Upper lobe of right lung (tissue), 1 donor: ENCODE measurements around the gene TMA7B. TPM values are rescaled to one million over a fixed set of nuclear protein-coding genes. Genes with fewer than 3 reads are reported as not detected.

ENCODE experiments used
- ATAC-seq: fragments of 200-7000 bp; cut with Tn5 transposase; one replicate; pipeline ENCODE4 v1.9.1; 2020; ENCODE audit warnings: mild to moderate bottlenecking, moderate library complexity
- DNase-seq: peaks from one replicate; pipeline ENCODE4 v3.0.0-alpha.2; 2020
- H3K27ac ChIP-seq: fragments of 200-600 bp; one replicate; pipeline ENCODE4 v1.8.0; 2022
- H3K27me3 ChIP-seq: fragments of 200-600 bp; one replicate; pipeline ENCODE4 v1.8.0; 2022; ENCODE audit warnings: mild to moderate bottlenecking
- H3K36me3 ChIP-seq: fragments of 200-600 bp; one replicate; pipeline ENCODE4 v1.8.0; 2022
- H3K4me1 ChIP-seq: fragments of 200-600 bp; one replicate; pipeline ENCODE4 v1.8.0; 2022
- H3K4me3 ChIP-seq: fragments of 200-600 bp; one replicate; pipeline ENCODE4 v1.8.0; 2022; ENCODE audit warnings: mild to moderate bottlenecking
- H3K9me3 ChIP-seq: fragments of 200-600 bp; one replicate; pipeline ENCODE4 v1.8.0; 2022
- CTCF ChIP-seq: fragments of 200-600 bp; IDR thresholded peaks from one replicate; pipeline ENCODE4 v1.8.0; 2022; ENCODE audit warnings: antibody characterized with exemption
- intact Hi-C: fragments of 100-400 bp; cut with DNase I; formaldehyde crosslinking; loops from one replicate; pipeline ENCODE4 v1.11.0; 2022
- total RNA-seq: library from RNA; stranded (reverse); fragmentation: NEBNext Ultra II Directional; extraction: Animal tissue kit (Norgen Biotek cat#: 25700); gene quantifications from one replicate; pipeline ENCODE4 v1.2.1, GENCODE V29; 2021
- donor health status: DM: no; HTN: yes; CAD: no; lungs with severe emphysema.

The TMA7B gene
- total RNA-seq, 1 donor from 2014 or later, result 0.69 TPM

DNA sequence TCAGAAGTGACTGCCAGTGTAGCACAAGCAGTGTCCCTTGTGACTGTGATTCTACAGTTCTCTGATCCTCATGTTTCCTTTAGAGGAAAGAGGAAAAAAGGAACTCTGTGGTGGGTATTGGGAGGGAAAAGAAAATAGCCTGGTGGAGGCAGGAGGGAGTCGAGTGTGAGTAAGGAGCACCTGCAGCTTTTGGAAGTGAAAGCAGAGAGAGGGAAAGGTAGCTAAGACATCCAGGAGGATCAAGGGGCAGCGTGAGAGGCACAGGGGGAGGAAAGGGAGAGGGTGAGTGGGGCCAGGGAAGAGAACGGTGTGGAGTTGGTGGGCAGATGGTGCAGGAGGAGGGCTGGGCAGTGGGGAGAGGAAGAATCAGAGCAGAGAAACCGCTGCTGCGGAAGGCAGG, 12.4 kb downstream of the TMA7B start:
- DNase-seq, result no peak
- H3K4me1 ChIP-seq, result no peaks in the 10 kb centered on the region
- TF ChIP-seq CTCF, result no peak
- H3K4me3 ChIP-seq, result no peak overlapping the region
- peaks cover 12% of the 10 kb centered on the region for H3K27me3 ChIP-seq
- intact Hi-C loops, result no loop called here
- no peaks in the 10 kb centered on the region for H3K9me3 ChIP-seq
- no peak for ATAC-seq
- H3K36me3 ChIP-seq, result no peaks in the 10 kb centered on the region
- no peak overlapping the region for H3K27ac ChIP-seq

DNA sequence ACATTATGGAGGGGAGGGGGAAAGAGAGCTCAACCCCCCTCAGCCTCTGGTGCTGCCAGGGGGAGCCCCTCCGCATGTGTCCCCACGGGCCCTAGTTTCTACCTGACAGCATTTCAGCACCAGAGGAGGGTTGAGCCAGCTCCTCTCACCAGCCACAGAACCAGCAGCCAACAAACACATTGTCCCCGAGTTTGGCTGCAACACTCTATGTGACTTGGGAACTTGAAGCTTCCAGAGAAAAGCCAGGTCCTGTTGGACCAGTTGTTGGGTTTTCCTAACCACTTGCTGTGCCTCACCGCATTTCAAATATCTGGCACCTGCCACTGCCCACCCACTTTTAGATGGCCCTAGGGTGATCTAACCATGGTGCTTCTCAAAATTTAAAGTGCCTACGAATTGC, 13.5 kb downstream of the TMA7B start:
- Histone ChIP-seq H3K4me1 (no peaks in the 10 kb centered on the region), H3K36me3 (no peaks in the 10 kb centered on the region), H3K9me3 (no peaks in the 10 kb centered on the region), H3K4me3 (no peak overlapping the region), H3K27ac (no peak overlapping the region), H3K27me3 (peaks cover 18% of the 10 kb centered on the region)
- intact Hi-C loops, result no loop called here
- ATAC-seq, result no peak
- no peak for TF ChIP-seq CTCF
- no peak for DNase-seq

GRCh38 chr22:39974065-39974464, 13.9 kb downstream of the TMA7B start:
- DNase-seq, result no peak
- H3K36me3 ChIP-seq, result no peaks in the 10 kb centered on the region
- no peak for TF ChIP-seq CTCF
- H3K4me1 ChIP-seq, result no peaks in the 10 kb centered on the region
- no peaks in the 10 kb centered on the region for H3K9me3 ChIP-seq
- intact Hi-C loops, result no loop called here
- no peak overlapping the region for H3K27ac ChIP-seq
- no peak overlapping the region for H3K4me3 ChIP-seq
- H3K27me3 ChIP-seq, result peaks cover 18% of the 10 kb centered on the region
- no peak for ATAC-seq

- Histone ChIP-seq H3K27me3 (peaks cover 22% of the 10 kb centered on the region), H3K4me3 (no peak overlapping the region), H3K36me3 (no peaks in the 10 kb centered on the region), H3K4me1 (no peaks in the 10 kb centered on the region), H3K27ac (no peak overlapping the region), H3K9me3 (no peaks in the 10 kb centered on the region)
- intact Hi-C loops, result no loop called here
- no peak for ATAC-seq
- no peak for TF ChIP-seq CTCF
- no peak for DNase-seq
These were observed 18.9 kb downstream of the TMA7B start for GRCh38 chr22:39979048-39979447.

DNA sequence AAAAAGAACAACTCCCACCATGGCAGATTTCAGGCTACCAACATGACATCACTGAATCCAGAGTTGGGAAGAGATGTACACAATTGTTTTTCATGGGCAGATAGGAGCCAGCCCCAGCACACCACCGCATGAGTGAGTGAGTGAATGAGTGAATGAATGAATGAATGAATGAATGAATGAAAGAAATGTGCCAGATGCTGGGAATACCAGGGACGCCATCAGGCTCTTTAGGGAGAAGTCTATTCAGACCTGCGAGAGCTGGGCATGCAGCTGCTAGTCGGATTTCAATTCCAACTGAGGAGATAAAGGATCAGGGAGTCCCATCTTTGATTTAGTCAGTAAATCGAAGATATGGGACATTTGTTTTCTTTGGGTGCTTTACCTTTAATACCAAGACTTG, 19.3 kb downstream of the TMA7B start:
- peaks cover 18% of the 10 kb centered on the region for H3K27me3 ChIP-seq
- H3K36me3 ChIP-seq, result no peaks in the 10 kb centered on the region
- H3K4me3 ChIP-seq, result no peak overlapping the region
- H3K4me1 ChIP-seq, result no peaks in the 10 kb centered on the region
- H3K27ac ChIP-seq, result no peak overlapping the region
- TF ChIP-seq CTCF, result no peak
- no peaks in the 10 kb centered on the region for H3K9me3 ChIP-seq
- intact Hi-C loops, result no loop called here
- ATAC-seq (no peak), DNase-seq (no peak)

GRCh38 chr22:39980596-39980995, 20.4 kb downstream of the TMA7B start:
- Histone ChIP-seq H3K4me3 (no peak overlapping the region), H3K4me1 (no peaks in the 10 kb centered on the region), H3K9me3 (no peaks in the 10 kb centered on the region), H3K36me3 (no peaks in the 10 kb centered on the region), H3K27me3 (peaks cover 13% of the 10 kb centered on the region), H3K27ac (no peak overlapping the region)
- peak; percentile 15 for ATAC-seq
- TF ChIP-seq CTCF, result no peak
- intact Hi-C loops, result no loop called here
- DNase-seq, result no peak
